ENCODE measurements around the gene POMP.

POMP gene, protein sequence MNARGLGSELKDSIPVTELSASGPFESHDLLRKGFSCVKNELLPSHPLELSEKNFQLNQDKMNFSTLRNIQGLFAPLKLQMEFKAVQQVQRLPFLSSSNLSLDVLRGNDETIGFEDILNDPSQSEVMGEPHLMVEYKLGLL

DNA sequence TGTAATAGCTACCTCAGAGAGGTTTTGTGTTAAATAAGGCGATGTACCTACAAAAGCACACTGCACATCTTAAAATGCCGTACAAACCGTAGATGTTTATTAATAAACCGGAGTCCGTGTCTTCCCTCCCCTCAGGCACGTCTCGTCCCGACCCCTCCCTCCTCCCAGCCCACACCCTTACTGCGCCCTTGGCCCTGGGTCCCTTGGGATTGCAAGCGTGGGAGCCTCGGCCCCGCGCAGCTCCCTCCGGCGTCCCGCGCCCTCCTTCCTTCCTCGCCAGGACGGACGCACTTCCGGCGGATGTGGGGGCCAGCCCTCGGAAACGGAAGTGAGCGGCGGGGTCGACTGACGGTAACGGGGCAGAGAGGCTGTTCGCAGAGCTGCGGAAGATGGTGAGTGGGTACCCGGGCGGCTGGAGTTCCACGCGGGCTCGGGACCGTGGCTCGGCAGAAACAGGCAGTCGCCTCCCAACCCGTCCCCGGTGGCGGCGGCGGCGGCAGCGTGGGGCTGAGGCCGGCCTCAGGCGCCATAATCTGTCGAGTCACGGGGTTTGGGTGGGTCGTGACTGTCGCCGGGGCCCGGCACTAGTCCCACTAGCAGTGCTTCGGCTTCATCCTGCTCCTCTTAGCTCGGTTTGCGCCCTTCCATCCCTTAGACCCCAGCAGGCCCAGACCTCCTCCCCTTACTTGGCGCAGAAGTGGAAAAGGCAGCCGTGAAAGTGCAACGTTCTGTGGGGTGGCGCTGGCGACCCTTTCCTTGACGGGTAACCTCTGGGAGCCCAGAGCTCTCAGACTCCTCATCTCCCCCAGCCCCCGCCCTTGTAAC lies at the start of gene POMP:
POMP (plus strand) TSS at position 335 of the 825 bp plus-strand sequence; CDS start at position 390, 55 bp downstream.
- DNase-seq = peak; percentile 30 to 96 (median 87)

DNA sequence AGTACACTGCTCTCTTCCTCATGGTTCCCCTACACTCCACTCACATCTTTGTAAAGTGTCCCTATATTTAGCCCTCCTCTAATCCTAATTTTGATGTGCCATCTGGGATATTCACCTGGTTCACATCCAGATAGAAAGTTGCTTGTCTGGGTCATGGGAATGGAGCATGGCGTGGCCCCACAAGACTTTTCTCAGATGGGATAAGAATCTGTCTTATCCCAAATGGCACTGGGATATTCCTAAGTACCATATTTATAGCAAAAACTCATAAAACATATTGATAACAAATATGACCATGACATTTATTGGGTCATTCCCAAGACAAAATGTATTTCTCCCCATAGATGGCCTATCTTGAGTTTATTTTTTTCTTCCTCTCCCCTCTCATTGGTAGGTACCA lies 49.5 kb upstream of the POMP start:
- DNase-seq = no peak

DNA sequence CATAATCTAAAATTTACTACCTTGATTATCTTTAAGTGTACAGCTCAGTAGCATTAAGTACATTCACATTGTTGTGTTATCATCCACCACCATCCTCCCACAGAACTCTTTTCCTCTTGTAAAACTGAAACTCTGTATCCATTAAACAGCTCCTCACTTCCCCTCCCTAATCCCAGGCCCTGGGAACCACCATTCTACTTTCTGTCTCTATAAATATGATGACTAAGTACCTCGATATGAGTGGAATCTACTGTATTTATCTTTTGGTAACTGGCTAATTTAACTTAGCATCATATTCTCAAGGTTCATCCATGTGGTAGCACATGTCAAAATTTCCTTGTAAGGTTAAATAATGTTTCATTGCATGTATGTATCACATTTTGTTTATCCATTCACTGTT lies 49.0 kb upstream of the POMP start:
- DNase-seq = no peak

DNA sequence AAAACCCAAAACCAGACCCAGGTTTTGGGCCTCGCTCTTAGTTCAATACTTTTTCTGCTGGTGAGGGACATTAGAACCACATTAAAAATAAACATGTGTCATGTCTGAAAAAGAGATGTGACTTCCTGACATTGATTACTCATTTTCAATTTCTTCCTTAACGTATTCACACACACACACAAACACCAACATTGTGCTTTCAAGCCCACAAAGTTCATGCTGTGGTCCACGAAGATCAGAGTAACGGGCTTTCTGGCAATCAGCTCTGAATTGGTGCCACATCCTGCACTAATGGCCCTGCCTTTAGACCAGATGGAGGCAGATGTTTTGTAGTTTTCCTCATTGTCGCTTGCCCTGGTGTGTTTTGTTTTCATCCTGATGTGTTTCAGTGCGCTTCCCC lies 47.9 kb upstream of the POMP start:
- no peak for DNase-seq

DNA sequence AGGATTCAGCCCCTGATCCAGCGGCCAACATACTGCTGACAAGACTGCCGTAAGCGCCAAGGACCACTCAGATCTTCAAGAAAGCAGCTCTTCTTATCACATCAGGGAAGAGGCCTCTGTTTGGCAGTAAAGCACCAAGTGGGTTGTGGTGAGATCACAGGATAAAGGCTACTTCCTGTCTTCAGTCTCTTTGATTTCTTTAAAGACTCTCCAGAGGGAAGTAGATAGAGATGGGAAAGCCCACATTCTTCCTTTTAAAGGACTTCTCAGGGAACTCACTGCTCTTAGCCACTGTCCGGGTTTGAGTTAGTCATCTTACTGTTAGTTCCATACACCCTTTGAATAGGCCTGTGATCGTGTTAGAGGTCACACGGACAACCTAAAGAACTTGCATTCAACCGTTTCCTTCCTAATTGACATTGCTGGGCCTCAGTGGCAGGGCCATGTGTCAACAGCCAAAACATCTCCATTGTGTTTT lies 47.2 kb upstream of the POMP start:
- DNase-seq = no peak

DNA sequence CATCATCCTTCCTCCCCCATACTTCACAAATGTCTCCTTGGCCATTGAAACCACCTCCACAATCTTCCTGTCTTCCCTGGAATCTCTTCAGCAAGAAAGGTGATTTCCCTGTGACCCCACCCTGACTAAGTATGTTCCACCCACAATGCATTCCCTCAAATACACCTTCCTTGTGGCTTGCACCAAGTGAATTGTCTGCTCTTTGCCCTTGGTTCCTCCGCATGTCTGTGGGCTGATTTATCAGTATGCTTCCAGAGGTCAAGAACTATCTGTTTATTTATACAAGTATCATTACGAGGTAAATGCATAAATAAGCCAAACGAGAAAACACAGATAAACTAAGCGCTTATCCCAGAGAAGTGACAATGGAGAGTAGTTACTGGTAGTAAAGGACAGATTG lies 45.4 kb upstream of the POMP start:
- no peak for DNase-seq

DNA sequence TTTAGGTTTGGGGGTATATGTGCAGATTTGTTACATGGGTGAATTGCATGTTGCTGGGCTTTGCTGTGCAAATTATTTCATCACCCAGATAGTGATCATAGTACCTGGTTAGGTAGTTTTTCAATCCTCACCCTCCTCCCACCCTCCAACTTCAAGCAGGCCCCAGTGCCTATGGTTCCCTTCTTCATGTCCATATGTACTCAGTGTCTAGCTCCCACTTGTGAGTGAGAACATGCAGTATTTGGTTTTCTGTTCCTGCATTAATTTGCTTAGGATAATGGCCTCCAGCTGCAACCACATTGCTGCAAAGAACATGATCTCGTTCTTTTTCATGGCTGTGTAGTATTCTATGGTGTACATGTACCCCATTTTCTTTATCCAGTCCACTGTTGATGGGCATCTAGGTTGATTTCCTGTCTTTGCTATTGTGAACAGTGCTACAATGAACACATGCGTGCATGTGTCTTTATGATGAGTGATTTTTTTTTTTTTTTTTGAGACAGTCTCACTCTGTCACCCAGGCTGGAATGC lies 42.9 kb upstream of the POMP start:
- no peak for DNase-seq

DNA sequence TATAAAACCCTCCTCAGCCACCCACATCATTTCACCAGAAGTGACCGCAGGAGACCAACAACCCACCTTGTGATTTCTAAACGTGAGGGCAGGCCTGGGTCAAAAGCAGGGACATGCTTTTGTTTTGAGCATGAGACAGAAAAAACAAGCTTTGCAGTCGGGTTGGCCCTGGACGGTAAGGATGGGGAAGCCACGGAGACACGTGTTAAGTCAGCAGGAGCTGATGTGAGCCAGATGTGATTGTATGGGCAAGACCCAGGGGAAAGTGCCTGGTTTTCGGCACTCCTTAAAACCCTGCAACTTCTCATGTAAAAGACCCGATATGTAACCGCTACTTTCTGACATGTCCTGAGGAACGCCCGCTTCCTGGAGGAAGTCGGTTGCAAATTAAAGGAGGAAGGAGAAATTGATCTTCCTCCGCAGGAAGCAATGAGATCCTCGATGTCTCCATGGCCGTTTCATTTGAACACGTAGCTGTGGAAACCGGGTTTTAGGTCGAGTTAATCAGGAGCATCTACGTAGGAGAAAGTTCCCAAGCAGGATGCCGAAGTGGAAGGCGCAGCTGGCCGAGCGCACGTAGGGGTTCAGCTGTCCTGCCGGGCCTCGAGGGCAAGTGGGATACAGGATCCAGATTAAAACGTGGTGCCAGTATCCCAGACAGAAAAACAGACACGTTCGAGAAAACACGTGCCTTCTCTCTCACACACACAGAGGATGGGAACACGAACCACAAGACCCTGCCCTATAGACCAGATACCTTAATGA lies 40.5 kb upstream of the POMP start:
- DNase-seq = no peak

DNA sequence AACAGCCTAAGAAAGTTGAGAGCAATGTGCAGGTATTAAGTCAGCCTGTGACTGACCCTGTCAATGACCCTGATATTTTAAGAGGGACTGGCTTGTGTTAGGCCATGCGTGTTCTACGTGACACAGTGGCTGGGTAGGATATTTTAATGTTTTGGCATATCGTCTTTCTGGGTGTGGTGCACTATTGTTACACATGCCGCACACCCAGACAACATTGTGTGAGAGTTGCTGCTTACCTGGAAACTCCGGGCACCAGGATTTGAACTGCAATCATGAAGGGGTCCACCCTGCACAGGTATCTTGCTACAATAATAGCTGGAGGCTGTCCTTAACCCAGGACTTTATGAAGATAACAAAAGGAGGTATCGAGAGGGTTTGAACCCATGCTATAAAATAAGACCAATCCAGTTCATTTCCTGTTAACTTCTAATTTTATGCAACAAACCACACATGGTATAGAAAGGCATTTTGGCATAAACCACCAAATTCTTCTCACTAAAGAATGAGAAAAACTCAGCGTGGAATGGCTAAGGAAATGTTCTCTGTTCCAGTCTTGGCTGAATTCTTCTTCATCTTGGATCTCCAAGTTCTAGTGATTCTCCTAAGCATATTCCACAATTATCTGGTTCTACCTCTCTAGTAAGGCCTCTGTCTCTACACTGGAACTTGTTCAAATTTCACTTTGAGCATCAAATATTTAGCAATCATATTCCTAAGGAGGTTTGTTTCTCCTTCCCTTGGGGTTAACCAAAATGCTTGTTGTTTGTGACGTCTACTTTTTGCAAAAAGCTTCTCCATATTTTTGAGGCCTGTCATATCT lies 38.7 kb upstream of the POMP start:
- DNase-seq = no peak

DNA sequence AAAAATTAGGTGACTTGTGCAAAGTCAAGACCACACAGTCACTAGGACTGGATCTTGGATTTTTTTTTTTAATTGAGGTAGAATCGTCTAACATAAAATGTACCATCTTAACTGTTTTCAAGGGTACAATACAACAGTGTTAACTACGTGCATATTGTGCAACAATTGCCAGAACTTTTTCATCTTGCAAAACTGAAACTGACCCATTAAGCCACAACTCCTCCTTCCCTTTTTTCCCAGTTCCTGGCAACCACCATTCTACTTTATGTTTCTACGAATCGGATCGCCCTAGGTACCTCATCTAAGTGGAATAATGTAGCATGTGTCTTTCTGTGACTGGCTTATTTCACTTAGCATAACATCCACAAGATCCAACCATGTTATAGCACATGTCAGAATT lies 37.5 kb upstream of the POMP start:
- DNase-seq = no peak

DNA sequence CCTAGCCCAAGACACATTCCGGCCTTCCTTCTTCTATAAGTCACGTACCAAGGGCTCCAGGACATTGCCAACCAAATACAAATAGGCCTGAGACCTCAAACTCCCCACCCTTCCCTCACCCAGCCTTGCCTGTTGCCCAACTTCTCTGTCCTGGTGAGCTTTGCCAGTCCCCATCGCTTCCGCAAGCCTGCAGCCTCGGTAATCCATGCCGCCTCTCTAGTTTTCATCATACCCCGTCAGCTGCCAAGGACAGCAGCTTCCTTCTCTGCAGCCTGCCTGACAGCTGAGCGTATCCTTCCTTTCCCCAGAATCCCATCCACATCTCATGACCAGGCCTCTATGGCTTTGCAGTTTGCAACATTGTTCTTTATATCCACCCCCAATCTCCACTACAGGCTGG lies 36.6 kb upstream of the POMP start:
- DNase-seq = peak in 18 of 56 donors; percentile 3 to 34 (median 8)

DNA sequence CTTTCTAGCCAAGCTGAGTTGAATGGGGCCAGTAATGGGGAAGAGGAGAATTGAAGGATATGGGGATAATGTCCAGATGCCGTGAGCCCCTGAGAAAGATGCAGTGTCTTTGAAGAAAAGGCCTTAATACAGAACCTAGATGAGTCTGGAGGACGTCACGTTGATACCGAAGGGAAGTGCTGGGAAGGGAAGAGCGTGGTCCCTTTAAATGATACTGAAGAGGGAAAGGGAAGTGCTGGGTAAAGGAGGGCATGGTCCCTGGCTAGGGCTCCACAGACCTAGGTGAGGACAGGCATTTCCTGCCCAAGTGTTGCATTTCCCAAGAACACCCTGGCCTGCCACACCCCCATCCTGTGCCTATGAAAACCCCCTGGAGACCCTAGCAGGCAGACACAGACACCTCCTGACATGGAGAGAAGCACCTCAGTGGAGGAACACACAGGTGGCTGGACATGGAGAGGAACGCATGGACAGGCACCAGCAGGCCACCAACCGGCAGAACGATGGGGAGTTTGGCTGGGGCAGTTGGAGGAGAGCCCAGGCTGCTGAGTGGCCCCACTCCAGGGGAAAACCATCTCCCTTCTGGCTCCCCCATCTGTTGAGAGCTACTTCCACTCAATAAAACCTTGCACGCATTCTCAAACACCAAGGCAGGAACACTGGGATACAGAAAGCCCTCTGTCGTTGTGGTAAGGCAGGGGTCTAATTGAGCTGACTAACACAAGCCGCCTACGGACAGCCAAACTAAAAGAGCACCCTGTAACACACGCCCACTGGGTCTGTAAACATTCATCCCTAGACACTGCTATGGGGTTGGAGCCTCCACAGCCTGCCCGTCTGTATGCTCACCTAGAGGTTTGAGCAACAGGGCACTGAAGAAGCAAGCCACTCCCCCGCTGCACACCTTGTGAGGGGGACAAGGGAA lies 34.9 kb upstream of the POMP start:
- peak in 1 of 56 donors; percentile 3 for DNase-seq

DNA sequence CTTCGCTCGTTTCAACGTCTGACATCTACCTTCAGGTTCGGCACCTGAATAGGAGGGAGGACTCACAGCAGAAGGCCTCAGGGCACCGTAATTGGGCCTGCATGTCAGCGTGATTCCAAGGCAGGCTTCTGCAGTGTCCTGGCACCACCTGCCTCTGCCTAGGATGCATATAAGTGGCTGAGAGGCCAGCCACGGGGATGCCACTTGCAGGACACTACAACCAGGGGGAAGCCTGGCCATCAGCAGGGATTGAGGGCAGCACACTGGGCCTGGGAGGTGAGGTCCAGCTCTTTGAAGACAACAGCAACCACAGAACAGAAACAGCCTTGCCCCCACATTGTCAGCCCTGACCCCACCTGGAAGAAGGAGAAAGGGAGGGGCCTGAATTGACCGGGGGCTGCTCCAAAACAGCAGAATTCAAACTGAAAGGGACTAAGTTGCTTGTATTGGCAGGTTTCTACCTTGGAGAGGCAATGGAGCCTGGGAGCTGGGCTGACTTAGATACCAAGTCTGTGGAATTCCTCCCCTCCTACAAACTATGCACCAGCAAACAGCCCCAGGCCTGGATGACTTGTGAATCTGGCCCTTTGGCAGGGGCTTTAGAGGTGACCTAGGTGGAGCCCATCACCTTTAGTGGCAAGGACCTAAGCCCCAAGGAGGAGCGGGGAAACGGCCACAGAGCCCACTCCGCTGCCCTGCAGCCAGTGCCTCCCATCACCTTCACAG lies 34.1 kb upstream of the POMP start:
- DNase-seq = no peak

DNA sequence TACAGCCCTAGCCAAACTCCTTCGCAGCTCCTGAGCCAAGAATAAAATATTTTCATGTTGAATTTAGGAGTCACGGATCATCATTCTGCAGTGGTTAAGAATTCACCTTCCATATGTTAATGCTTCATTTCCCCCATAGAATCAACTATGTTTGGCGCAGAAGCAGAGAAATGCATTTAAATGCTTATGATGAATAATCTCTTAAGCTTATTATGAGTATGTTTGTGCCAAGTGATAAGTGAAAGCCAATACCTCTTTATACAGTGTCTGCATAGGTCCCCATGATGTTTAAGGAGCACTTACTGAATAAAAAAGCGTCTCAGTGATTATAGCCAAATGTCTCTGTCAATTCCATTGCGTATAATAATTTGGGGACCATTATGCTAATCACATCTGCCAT lies 32.7 kb upstream of the POMP start:
- no peak for DNase-seq

DNA sequence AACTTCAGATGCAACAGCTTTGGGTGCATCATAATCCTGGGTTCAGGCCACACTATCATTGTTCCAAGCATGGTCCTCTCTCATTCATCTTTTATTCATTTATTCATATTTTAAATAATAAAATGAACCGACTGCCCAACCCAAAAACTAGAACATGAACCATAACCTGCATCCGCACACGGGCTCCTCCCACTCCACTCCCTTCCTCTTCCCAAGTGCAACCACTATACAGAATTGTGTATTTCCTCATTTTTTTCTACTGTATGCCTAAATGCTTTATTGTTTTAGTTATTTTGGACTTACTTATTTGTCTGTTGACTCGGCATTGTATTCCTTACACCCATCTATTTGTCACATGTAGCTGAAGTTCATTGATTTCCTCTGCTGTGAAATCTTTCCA lies 30.7 kb upstream of the POMP start:
- DNase-seq = no peak

DNA sequence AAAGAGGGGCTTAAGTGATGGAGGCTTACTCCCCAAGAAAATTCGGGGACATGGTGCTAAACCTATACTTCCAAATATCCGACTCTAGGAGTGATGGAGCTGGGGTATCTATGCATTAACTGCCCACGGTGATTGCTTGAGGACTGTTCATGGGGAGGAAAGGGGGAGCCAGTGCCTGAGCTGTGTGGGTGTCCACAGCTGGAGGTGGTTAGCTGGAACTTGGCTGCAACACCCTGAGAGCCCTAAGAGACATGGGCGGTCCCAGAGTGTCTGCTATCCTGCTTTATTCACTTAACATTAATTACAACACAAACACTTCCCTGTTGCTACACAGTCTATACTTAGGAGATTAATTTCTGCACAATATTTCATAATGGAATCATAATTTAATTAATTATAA lies 28.1 kb upstream of the POMP start:
- DNase-seq = no peak

DNA sequence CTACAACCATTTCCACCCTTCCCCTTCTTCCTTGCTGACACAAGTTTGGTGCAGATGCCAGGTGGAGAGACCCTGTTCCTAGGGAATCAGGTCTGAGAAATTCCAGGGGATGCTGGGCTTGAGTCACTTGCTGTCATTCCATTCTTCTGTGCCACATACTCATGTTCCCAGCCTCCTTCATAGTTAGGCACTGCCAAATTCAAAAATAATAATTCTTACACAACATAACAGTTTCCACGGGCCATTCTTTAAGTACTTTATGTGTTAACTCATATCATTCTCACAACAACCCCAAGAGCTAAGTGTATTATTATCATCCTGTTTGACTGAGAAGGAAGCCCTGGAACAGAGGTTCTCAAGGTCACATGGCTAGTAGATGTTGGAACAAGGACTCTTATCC lies 27.1 kb upstream of the POMP start:
- no peak for DNase-seq

DNA sequence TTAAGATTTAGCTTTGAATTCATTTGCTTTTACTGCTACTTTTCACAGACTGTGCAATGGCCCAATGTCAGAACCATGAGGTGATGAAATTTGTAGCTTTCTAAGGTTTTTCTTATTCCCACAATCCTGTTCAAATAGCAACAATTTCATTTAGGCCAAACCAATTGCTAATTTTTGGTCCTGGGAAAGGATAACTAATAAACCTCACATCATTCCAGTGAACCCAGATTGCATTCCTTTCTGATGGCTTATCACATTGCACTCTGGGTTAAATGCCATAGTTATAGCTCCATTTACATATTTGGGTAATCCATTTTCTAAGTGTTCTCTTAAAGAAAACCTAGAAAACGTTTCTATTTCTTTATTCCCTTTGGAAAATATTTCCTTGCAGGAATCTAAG lies 22.9 kb upstream of the POMP start:
- no peak for DNase-seq

DNA sequence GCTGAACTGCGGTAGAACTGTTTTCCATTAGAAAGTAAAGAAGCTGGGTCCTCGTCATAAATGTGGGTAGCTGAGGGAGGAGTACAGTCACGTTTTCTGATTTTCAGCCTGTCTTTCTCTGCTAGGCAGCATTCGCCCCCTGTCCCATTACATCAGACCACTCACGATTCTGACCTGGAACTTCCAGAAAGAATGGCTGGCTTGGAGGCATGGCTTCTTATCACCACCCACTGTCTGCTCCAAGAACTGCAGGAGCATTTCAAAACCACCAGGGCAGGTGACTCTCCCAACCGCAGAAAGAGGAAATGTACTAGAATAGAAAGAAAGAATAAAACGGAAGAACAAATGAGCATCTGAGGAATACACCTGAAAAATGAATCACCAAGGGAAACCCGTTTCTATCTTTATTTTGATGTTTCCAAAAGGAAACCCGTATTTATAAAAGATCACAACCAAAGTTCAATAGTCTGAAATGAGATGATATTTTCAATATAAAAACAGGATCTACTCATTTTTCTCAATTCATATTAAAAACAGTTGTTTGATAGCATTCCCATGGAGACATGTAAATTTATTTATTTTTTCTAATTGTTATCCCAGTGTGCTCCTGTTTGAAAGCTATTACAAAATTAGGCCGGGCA lies 22.1 kb upstream of the POMP start:
- peak in 35 of 56 donors; percentile 3 to 61 (median 17) for DNase-seq

Measured in nucleus accumbens (tissue), 56 donors.